Chondrocyte (in vitro differentiated cells): ENCODE measurements around the gene FGD1. TPM values are rescaled to one million over a fixed set of nuclear protein-coding genes. Genes with fewer than 3 reads are reported as not detected.

Source experiments
- DNase-seq: peaks from one replicate; pipeline ENCODE4 v3.0.0; 2021; ENCODE audit warnings: mixed read lengths, low spot score
- H3K27ac Mint-ChIP-seq: one replicate; pipeline ENCODE4 v1.8.0; 2021; ENCODE audit warnings: mild to moderate bottlenecking, moderate library complexity, mixed read lengths; ENCODE audit not compliant: unreplicated experiment
- H3K27me3 Mint-ChIP-seq: 2 replicates; pipeline ENCODE4 v1.8.0; 2021; ENCODE audit warnings: low read depth, mixed read lengths
- H3K36me3 Mint-ChIP-seq: 2 replicates; pipeline ENCODE4 v1.8.0; 2021; ENCODE audit warnings: low read depth, mixed read lengths
- H3K4me1 Mint-ChIP-seq: 2 replicates; pipeline ENCODE4 v1.8.0; 2021; ENCODE audit warnings: low read depth, mild to moderate bottlenecking, mixed read lengths
- H3K4me3 Mint-ChIP-seq: one replicate; pipeline ENCODE4 v1.8.0; 2021; ENCODE audit warnings: mild to moderate bottlenecking, moderate library complexity, mixed read lengths; ENCODE audit not compliant: unreplicated experiment
- H3K9me3 Mint-ChIP-seq: 2 replicates; pipeline ENCODE4 v1.8.0; 2021; ENCODE audit warnings: low read depth, mixed read lengths
- CTCF ChIP-seq: fragments of 200-600 bp; sonication (generic); IDR thresholded peaks from 2 replicates; pipeline ENCODE4 v1.5.0; 2021; ENCODE audit warnings: antibody characterized with exemption, mild to moderate bottlenecking, moderate library complexity
- total RNA-seq: library from RNA; stranded (reverse); gene quantifications from 3 replicates; pipeline ENCODE4 v1.2.1, GENCODE V29; 2021

The FGD1 gene
- total RNA-seq, 1 donor from 2014 or later = 21.0 TPM

GRCh38 chrX:54444752-54445151 is 51.3 kb downstream of the FGD1 start:
- TF ChIP-seq CTCF = no peak

GRCh38 chrX:54442790-54443189 is 53.2 kb downstream of the FGD1 start:
- TF ChIP-seq CTCF = no peak
- no peaks in the 10 kb centered on the region for H3K27me3 Mint-ChIP-seq
- H3K4me1 Mint-ChIP-seq = peaks cover 17% of the 10 kb centered on the region
- peaks cover 7% of the 10 kb centered on the region for H3K36me3 Mint-ChIP-seq
- H3K27ac Mint-ChIP-seq = no peak overlapping the region
- DNase-seq = no peak
- no peak overlapping the region for H3K4me3 Mint-ChIP-seq
- peaks cover 9% of the 10 kb centered on the region for H3K9me3 Mint-ChIP-seq

More at GRCh38 chrX:54444752-54445151, 51.3 kb downstream of the FGD1 start:
- Mint-ChIP-seq H3K27me3 (no peaks in the 10 kb centered on the region), H3K36me3 (peaks cover 7% of the 10 kb centered on the region), H3K9me3 (peaks cover 9% of the 10 kb centered on the region), H3K4me1 (peaks cover 16% of the 10 kb centered on the region), H3K27ac (no peak overlapping the region), H3K4me3 (no peak overlapping the region)
- DNase-seq = no peak

- peaks cover 9% of the 10 kb centered on the region for H3K9me3 Mint-ChIP-seq
- peak within 1 kb of the TSS; percentile 93 for H3K27ac Mint-ChIP-seq
- peak; percentile 75 for TF ChIP-seq CTCF
- peaks cover 17% of the 10 kb centered on the region for H3K4me1 Mint-ChIP-seq
- no peaks in the 10 kb centered on the region for H3K27me3 Mint-ChIP-seq
- peak within 1 kb of the TSS; percentile 87 for H3K4me3 Mint-ChIP-seq
- peaks cover 7% of the 10 kb centered on the region for H3K36me3 Mint-ChIP-seq
- peak; percentile 96 for DNase-seq
Observed at GRCh38 chrX:54439960-54440871, 55.8 kb downstream of the FGD1 start, which contains the start of gene TSR2. TSR2 (plus strand) TSS chrX:54440404; CDS start chrX:54440422, 18 bp downstream.

- Mint-ChIP-seq H3K36me3 (no peaks in the 10 kb centered on the region), H3K9me3 (no peaks in the 10 kb centered on the region), H3K4me3 (no peak overlapping the region), H3K27ac (no peak overlapping the region), H3K4me1 (peaks cover 4% of the 10 kb centered on the region), H3K27me3 (no peaks in the 10 kb centered on the region)
- no peak for DNase-seq
- TF ChIP-seq CTCF = no peak
Observed at GRCh38 chrX:54435121-54435520, 60.9 kb downstream of the FGD1 start.

GRCh38 chrX:54430519-54430918 is 65.5 kb downstream of the FGD1 start:
- peaks cover 2% of the 10 kb centered on the region for H3K36me3 Mint-ChIP-seq
- no peaks in the 10 kb centered on the region for H3K4me1 Mint-ChIP-seq

More at GRCh38 chrX:54430519-54430918, 65.5 kb downstream of the FGD1 start:
- no peak for DNase-seq
- no peak for TF ChIP-seq CTCF
- Mint-ChIP-seq H3K4me3 (no peak overlapping the region), H3K9me3 (peaks cover 6% of the 10 kb centered on the region), H3K27ac (no peak overlapping the region), H3K27me3 (no peaks in the 10 kb centered on the region)
